Neutrophil (primary cell): Measurements from ENCODE around the gene KCNF1.

Experiments used
- H3K27ac ChIP-seq: fragments of 200-600 bp; sonication (generic); 2 replicates; pipeline ENCODE4 v1.5.1; 2016; ENCODE audit warnings: mild to moderate bottlenecking, moderate library complexity
- H3K27me3 ChIP-seq: fragments of 200-600 bp; sonication (generic); 2 replicates; pipeline ENCODE4 v1.6.0; 2016; ENCODE audit warnings: mild to moderate bottlenecking
- H3K36me3 ChIP-seq: fragments of 200-600 bp; sonication (generic); 2 replicates; pipeline ENCODE4 v1.5.1; 2017
- H3K4me1 ChIP-seq, 2 experiments: fragments of 200-600 bp in 1 of 2; sonication (generic) in 1 of 2; 1 replicate in 1 of 2; 2 replicates in 1 of 2; pipeline versions ENCODE4 v1.5.1 to v1.6.1; 2013 to 2016; ENCODE audit warnings: low read depth in 1 of 2, low read length in 1 of 2, mild to moderate bottlenecking in 1 of 2, moderate library complexity in 1 of 2; ENCODE audit not compliant: control insufficient read depth in 1 of 2, insufficient read depth in 1 of 2
- H3K4me3 ChIP-seq, 2 experiments: fragments of 200-600 bp in 1 of 2; sonication (generic) in 1 of 2; 1 replicate in 1 of 2; 2 replicates in 1 of 2; pipeline ENCODE4 v1.5.1; 2013 to 2016; ENCODE audit warnings: low read depth in 1 of 2, low read length in 1 of 2, mild to moderate bottlenecking in 1 of 2, moderate library complexity in 1 of 2
- H3K9me3 ChIP-seq: fragments of 200-600 bp; sonication (generic); 2 replicates; pipeline ENCODE4 v1.5.1; 2016
- TF ChIP-seq, protein P1 (sequence below): fragments of 200-600 bp; sonication (generic); IDR thresholded peaks from 2 replicates; pipeline ENCODE4 v1.5.1; 2016; ENCODE audit warnings: antibody characterized with exemption

Gene KCNF1

DNA sequence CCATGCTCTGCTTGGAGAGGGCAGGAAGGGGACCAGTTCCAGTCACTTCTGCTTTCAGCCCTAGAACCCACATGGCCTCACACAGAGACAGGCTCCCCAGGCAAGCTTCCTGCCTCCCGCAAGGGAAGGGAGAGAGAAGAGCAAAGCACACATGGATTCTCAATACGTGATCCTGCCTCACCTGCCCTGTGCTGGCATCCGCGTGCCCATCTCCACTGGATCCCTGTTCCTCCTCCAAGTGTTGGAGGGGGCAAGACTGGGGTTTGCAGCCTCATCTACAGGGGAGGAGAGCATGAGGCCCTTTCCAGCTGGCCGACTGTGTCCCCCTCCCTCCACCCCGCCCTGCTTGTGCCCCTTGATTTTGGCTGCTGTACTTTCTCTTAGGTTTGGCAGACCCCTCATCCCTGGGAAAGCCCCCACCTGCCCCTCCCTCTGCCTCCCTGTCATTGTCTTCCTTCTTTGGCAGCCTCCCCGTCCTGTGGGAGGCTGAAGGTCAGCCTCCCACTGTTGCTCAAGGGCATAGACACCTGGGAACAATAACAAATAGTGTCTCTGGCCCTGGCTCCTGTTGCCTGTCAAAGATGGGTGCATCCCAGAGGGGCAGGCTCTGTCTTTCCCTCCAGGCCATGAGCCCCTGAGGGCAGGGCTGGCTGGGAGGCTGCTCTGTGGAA lies 22.7 kb downstream of the KCNF1 start:
- no peak overlapping the region for H3K4me3 ChIP-seq
- no peaks in the 10 kb centered on the region for H3K36me3 ChIP-seq
- H3K27me3 ChIP-seq = peaks cover 12% of the 10 kb centered on the region
- TF ChIP-seq, protein P1, sequence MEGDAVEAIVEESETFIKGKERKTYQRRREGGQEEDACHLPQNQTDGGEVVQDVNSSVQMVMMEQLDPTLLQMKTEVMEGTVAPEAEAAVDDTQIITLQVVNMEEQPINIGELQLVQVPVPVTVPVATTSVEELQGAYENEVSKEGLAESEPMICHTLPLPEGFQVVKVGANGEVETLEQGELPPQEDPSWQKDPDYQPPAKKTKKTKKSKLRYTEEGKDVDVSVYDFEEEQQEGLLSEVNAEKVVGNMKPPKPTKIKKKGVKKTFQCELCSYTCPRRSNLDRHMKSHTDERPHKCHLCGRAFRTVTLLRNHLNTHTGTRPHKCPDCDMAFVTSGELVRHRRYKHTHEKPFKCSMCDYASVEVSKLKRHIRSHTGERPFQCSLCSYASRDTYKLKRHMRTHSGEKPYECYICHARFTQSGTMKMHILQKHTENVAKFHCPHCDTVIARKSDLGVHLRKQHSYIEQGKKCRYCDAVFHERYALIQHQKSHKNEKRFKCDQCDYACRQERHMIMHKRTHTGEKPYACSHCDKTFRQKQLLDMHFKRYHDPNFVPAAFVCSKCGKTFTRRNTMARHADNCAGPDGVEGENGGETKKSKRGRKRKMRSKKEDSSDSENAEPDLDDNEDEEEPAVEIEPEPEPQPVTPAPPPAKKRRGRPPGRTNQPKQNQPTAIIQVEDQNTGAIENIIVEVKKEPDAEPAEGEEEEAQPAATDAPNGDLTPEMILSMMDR = no peak
- H3K4me1 ChIP-seq = no peaks in the 10 kb centered on the region
- H3K27ac ChIP-seq = no peak overlapping the region
- H3K9me3 ChIP-seq = no peaks in the 10 kb centered on the region

DNA sequence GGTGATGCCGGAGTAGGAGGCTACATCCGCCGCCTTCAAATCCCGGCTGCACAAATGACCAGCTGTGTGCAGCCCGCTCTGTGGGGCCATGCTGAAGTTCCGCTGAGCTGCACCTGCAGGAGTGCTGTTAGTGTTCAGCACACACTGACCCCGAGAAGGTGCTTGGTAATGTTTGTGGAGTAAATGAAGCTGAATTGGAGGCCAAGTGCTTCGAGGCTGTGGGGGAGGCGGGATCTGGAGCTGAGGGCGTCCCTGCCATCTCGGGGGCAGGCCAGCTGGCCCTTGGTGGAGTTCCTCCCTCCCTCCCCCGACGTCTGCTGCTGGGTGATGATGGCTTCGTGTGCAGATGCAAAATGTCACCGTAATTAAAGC lies 23.2 kb downstream of the KCNF1 start:
- TF ChIP-seq, protein P1 = no peak
- no peak overlapping the region for H3K27ac ChIP-seq
- no peak overlapping the region for H3K4me3 ChIP-seq
- no peaks in the 10 kb centered on the region for H3K36me3 ChIP-seq
- no peaks in the 10 kb centered on the region for H3K4me1 ChIP-seq
- peaks cover 7% of the 10 kb centered on the region for H3K27me3 ChIP-seq
- H3K9me3 ChIP-seq = no peaks in the 10 kb centered on the region

DNA sequence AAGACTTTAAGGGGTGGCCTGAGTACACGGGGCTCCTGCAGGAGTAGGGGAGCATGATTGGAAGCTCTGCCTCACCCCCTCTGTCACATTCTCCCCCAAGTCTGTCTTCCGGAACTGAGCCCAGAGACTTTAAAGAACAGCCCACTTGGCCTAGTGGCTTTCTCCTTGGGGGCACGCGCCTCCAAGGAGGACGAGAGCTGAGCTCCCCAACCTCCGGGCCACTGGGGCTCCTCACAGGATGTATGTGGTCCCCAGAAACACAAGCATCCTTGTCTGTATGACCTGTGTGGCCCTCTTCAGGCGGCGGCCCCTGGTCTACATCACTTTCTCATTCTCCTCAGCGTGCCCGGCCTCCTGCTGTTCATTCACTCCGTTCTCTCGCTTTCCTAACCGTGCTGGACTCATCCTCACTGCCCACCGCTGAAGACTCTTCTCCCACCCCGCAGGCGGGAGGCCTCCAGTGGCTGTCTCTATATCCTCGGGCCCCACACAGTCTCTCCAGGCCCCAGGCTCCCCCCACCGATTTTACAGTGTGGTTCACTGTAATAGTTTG lies 23.7 kb downstream of the KCNF1 start:
- Histone ChIP-seq H3K36me3 (no peaks in the 10 kb centered on the region), H3K27ac (no peak overlapping the region), H3K9me3 (no peaks in the 10 kb centered on the region), H3K4me3 (no peak overlapping the region), H3K4me1 (no peaks in the 10 kb centered on the region), H3K27me3 (peaks cover 7% of the 10 kb centered on the region)
- TF ChIP-seq, protein P1 = no peak

DNA sequence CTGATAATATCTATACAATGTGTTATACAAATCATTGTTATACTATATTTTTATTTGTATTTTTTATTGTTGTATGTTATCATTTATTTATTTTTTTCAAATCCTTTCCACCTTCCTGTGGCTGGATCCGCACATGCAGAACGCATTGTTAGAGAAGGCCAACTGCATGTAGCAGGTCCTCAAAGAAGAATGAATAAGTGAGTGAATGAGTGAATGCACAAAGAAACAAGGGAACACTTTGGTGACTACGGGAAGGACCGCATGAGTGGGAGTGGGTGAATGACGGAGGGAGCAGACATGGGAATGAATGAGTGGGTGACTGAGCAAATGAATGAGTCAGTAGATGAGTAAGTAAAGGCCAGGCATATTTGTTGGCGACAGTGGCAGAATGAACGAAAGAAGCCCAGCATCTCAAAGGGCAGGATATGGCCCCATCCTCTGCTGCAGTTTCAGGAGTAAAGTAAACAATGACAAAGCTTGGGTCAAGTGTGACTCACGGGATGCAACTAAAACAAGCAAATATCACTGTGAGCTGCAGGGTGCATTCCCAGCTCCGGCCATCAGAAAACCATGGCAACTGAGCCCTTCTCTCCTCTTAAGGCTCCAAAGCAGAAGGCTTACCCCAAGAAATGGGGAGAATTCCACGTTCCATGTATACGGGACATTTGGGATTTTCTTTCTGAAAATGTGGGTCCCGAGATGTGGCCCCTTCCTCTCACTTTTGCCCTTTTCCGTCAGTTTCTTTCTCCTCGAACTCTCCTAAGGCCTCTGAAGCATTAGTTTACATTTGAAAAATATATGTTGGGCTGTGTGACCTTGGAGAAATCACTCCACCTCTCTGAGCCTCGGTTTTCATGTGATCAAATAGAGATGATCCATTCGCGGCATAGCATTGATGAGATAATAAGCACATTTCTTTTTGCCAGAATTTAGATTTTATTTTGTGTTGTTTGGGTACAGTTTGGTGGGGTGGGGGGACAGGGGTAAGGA lies 24.5 kb downstream of the KCNF1 start:
- Histone ChIP-seq H3K9me3 (no peaks in the 10 kb centered on the region), H3K4me1 (no peaks in the 10 kb centered on the region), H3K36me3 (no peaks in the 10 kb centered on the region), H3K4me3 (no peak overlapping the region), H3K27ac (no peak overlapping the region), H3K27me3 (peaks cover 7% of the 10 kb centered on the region)
- TF ChIP-seq, protein P1 = no peak

DNA sequence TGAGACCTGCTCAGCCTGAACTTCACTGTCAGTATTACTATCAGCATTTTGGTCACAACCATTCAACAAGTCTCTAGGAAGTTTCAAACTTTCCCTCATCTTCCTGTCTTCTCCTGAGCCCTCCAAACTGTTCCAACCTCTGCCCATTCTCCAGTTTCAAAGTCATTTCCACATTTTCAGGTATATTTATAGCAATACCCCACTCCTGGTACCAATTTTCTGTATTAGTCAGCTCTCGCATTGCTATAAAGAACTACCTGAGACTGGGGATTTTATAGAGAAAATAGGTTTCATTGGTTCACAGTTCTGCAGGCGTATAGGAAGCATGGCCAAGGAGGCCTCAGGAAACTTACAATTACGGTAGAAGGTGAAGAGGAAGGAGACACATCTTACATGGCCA lies 27.3 kb downstream of the KCNF1 start:
- no peaks in the 10 kb centered on the region for H3K36me3 ChIP-seq
- H3K9me3 ChIP-seq = no peaks in the 10 kb centered on the region
- H3K27ac ChIP-seq = no peak overlapping the region
- no peaks in the 10 kb centered on the region for H3K4me1 ChIP-seq
- peaks cover 3% of the 10 kb centered on the region for H3K27me3 ChIP-seq
- no peak overlapping the region for H3K4me3 ChIP-seq
- TF ChIP-seq, protein P1 = no peak
